H1 (cell line): ENCODE results near the gene COQ2. TPM values are rescaled to one million over a fixed set of nuclear protein-coding genes. Genes with fewer than 3 reads are reported as not detected.

Experiments used
- CTCF ChIA-PET: fragments of 300-600 bp; sonication (Branson Sonifier 250); formaldehyde crosslinking; loops from one replicate; lab custom pipeline; 2021; ENCODE audit not compliant: partially characterized antibody; lab: Charles Lee
- POLR2A ChIA-PET: fragments of 300-600 bp; sonication (Branson Sonifier 250); formaldehyde crosslinking; loops from one replicate; lab custom pipeline; 2021; ENCODE audit warnings: inconsistent platforms; ENCODE audit not compliant: partially characterized antibody; lab: Charles Lee
- DNase-seq, 2 experiments: peaks; one replicate each; pipeline versions ENCODE4 v3.0.0 to v3.0.0-alpha.2; 2010 to 2022; ENCODE audit warnings: low spot score in 2 of 2, low read depth in 1 of 2, mixed read lengths in 1 of 2
- FAIRE-seq: peaks from 2 replicates; lab custom pipeline; 2011; peaks lifted over from hg19 to GRCh38; lab: Jason Lieb, UNC
- H2AFZ ChIP-seq: 2 replicates; pipeline ENCODE4 v1.8.1; 2012; ENCODE audit warnings: low read length, inconsistent platforms
- H2AK5ac ChIP-seq: 2 replicates; pipeline ENCODE4 v1.6.1; 2013; ENCODE audit warnings: low read depth, low read length
- H2BK120ac ChIP-seq: replicated peaks from 2 replicates; pipeline ENCODE3; 2013; ENCODE audit warnings: low read depth, low read length, inconsistent platforms
- H2BK12ac ChIP-seq: 2 replicates; pipeline ENCODE4 v1.6.1; 2013; ENCODE audit warnings: low read depth, low read length
- H2BK15ac ChIP-seq: 2 replicates; pipeline ENCODE4 v1.6.1; 2013; ENCODE audit warnings: low read length
- H2BK20ac ChIP-seq: 2 replicates; pipeline ENCODE4 v1.6.1; 2013; ENCODE audit warnings: low read length
- H2BK5ac ChIP-seq: 2 replicates; pipeline ENCODE4 v1.6.1; 2013; ENCODE audit warnings: low read depth, low read length
- H3K14ac ChIP-seq: 2 replicates; pipeline ENCODE4 v1.6.1; 2013; ENCODE audit warnings: inconsistent platforms; ENCODE audit not compliant: insufficient read length
- H3K18ac ChIP-seq: 2 replicates; pipeline ENCODE4 v1.6.1; 2013; ENCODE audit warnings: low read length; ENCODE audit errors: extremely low read depth
- H3K23ac ChIP-seq: 2 replicates; pipeline ENCODE4 v1.6.1; 2013; ENCODE audit warnings: inconsistent platforms; ENCODE audit not compliant: insufficient read length
- H3K23me2 ChIP-seq: 2 replicates; pipeline ENCODE4 v1.6.1; 2013; ENCODE audit warnings: low read depth, low read length
- H3K27ac ChIP-seq: 2 replicates; pipeline ENCODE4 v1.6.1; 2011; ENCODE audit warnings: low read depth, low read length, inconsistent platforms
- H3K27me3 ChIP-seq, 4 experiments: replicated peaks in 1 of 4; 1 replicate in 1 of 4; 2 replicates in 3 of 4; pipeline versions ENCODE4 v1.6.1 to v1.8.1; 2011 to 2013; ENCODE audit warnings: low read length in 3 of 4, mild to moderate bottlenecking in 3 of 4, inconsistent platforms in 2 of 4, mixed read lengths in 2 of 4, moderate library complexity in 1 of 4; ENCODE audit not compliant: control insufficient read depth in 3 of 4, insufficient read depth in 3 of 4; ENCODE audit errors: extremely low read depth in 1 of 4
- H3K36me3 ChIP-seq, 4 experiments: 2 replicates each; pipeline versions ENCODE4 v1.6.1 to v1.8.1; 2011 to 2013; ENCODE audit warnings: mild to moderate bottlenecking in 4 of 4, low read length in 3 of 4, moderate library complexity in 2 of 4, control low read depth in 1 of 4, inconsistent platforms in 1 of 4; ENCODE audit not compliant: insufficient read depth in 4 of 4, control insufficient read depth in 2 of 4
- H3K4ac ChIP-seq: replicated peaks from 2 replicates; pipeline ENCODE3; 2013; ENCODE audit warnings: low read length, low read depth, mixed read lengths, inconsistent platforms; ENCODE audit not compliant: insufficient read length
- H3K4me1 ChIP-seq, 4 experiments: replicated peaks in 1 of 4; 1 replicate in 1 of 4; 2 replicates in 3 of 4; pipeline versions ENCODE4 v1.6.1 to v1.8.1; 2011 to 2013; ENCODE audit warnings: low read length in 3 of 4, inconsistent platforms in 2 of 4, mixed read lengths in 1 of 4; ENCODE audit not compliant: insufficient read depth in 4 of 4, control insufficient read depth in 3 of 4
- H3K4me2 ChIP-seq, 2 experiments: 2 replicates each; pipeline versions ENCODE4 v1.6.1 to v1.8.1; 2011 to 2013; ENCODE audit warnings: low read depth in 2 of 2, low read length in 2 of 2, control low read depth in 1 of 2, inconsistent platforms in 1 of 2, mild to moderate bottlenecking in 1 of 2; ENCODE audit not compliant: insufficient read depth in 1 of 2
- H3K4me3 ChIP-seq, 4 experiments: fragments of 200-600, 300-600 bp in 1 of 4; sonication (generic), shearing (Covaris generic), sonication (Bioruptor Twin) in 1 of 4; 2 replicates each; pipeline versions ENCODE4 v1.5.1 to v1.8.1; 2011 to 2016; ENCODE audit warnings: low read length in 4 of 4, low read depth in 3 of 4, control low read depth in 2 of 4, inconsistent platforms in 2 of 4, mild to moderate bottlenecking in 2 of 4, mixed read lengths in 1 of 4, moderate library complexity in 1 of 4; ENCODE audit not compliant: insufficient read depth in 2 of 4; ENCODE audit errors: extremely low read depth in 1 of 4
- H3K56ac ChIP-seq: replicated peaks from 2 replicates; pipeline ENCODE3; 2013; ENCODE audit warnings: low read depth, mild to moderate bottlenecking, mixed read lengths, low read length, inconsistent platforms; ENCODE audit not compliant: insufficient read length
- H3K79me1 ChIP-seq: 2 replicates; pipeline ENCODE4 v1.6.1; 2013; ENCODE audit warnings: low read depth, low read length, control low read depth
- H3K79me2 ChIP-seq, 2 experiments: 2 replicates each; pipeline versions ENCODE4 v1.6.1 to v1.8.1; 2012 to 2013; ENCODE audit warnings: low read length in 2 of 2, mild to moderate bottlenecking in 2 of 2, inconsistent platforms in 1 of 2; ENCODE audit not compliant: insufficient read depth in 2 of 2, control insufficient read depth in 1 of 2
- H3K9ac ChIP-seq, 4 experiments: replicated peaks in 1 of 4; 1 replicate in 1 of 4; 2 replicates in 3 of 4; pipeline versions ENCODE4 v1.6.1 to v1.8.1; 2011 to 2013; ENCODE audit warnings: low read depth in 3 of 4, low read length in 3 of 4, control low read depth in 2 of 4, mild to moderate bottlenecking in 2 of 4, moderate library complexity in 2 of 4, inconsistent platforms in 1 of 4; ENCODE audit errors: extremely low read depth in 1 of 4
- H3K9me3 ChIP-seq, 2 experiments: 2 replicates each; pipeline versions ENCODE4 v1.6.1 to v1.8.1; 2012 to 2013; ENCODE audit warnings: mild to moderate bottlenecking in 2 of 2, moderate library complexity in 2 of 2, control low read depth in 1 of 2, inconsistent platforms in 1 of 2, low read depth in 1 of 2, low read length in 1 of 2, mixed read lengths in 1 of 2; ENCODE audit not compliant: insufficient read depth in 2 of 2
- H4K20me1 ChIP-seq, 2 experiments: replicated peaks in 1 of 2; 2 replicates each; pipeline versions ENCODE3 to v1.8.1; 2011 to 2013; ENCODE audit warnings: inconsistent platforms in 2 of 2, low read length in 2 of 2, mild to moderate bottlenecking in 1 of 2; ENCODE audit not compliant: insufficient read depth in 2 of 2, control insufficient read depth in 1 of 2
- H4K5ac ChIP-seq: 2 replicates; pipeline ENCODE4 v1.6.1; 2013; ENCODE audit warnings: low read length, low read depth, mixed read lengths, inconsistent platforms; ENCODE audit not compliant: insufficient read length
- H4K8ac ChIP-seq: 2 replicates; pipeline ENCODE4 v1.8.0; 2013; ENCODE audit warnings: mild to moderate bottlenecking, moderate library complexity, low read length, inconsistent platforms; ENCODE audit not compliant: insufficient read depth; ENCODE audit errors: extremely low read depth
- H4K91ac ChIP-seq: replicated peaks from 2 replicates; pipeline ENCODE3; 2013; ENCODE audit warnings: low read length, mixed read lengths, inconsistent platforms; ENCODE audit not compliant: insufficient read length
- BRCA1 ChIP-seq: IDR thresholded peaks from 2 replicates; pipeline ENCODE4 v1.6.1; 2012; ENCODE audit warnings: low read depth, low read length, improper control_type of control experiment
- E2F6 ChIP-seq: IDR thresholded peaks from 2 replicates; pipeline ENCODE4 v1.6.1; 2012; ENCODE audit warnings: inconsistent platforms
- FOSL1 ChIP-seq: IDR thresholded peaks from 2 replicates; pipeline ENCODE4 v1.6.1; 2011; ENCODE audit warnings: mild to moderate bottlenecking, low read depth, low read length, moderate library complexity; ENCODE audit not compliant: insufficient read depth
- HDAC6 ChIP-seq: IDR thresholded peaks from one replicate; pipeline ENCODE4 v1.7.1; 2012; ENCODE audit warnings: low read depth, mild to moderate bottlenecking, inconsistent platforms, low read length, moderate library complexity
- KDM1A ChIP-seq: fragments of 200-600, 300-600 bp; sonication (generic); IDR thresholded peaks from 2 replicates; pipeline ENCODE4 v1.7.1; 2016; ENCODE audit warnings: mild to moderate bottlenecking, low read length, borderline replicate concordance
- NANOG ChIP-seq: IDR thresholded peaks from 2 replicates; pipeline ENCODE4 v1.6.1; 2011; ENCODE audit warnings: low read length, low read depth, mild to moderate bottlenecking, inconsistent platforms; ENCODE audit not compliant: insufficient read depth, poor library complexity, severe bottlenecking
- POLR2AphosphoS5 ChIP-seq: IDR thresholded peaks from 2 replicates; pipeline ENCODE4 v1.6.1; 2011; ENCODE audit warnings: low read depth, low read length
- RBBP5 ChIP-seq: IDR thresholded peaks from 2 replicates; pipeline ENCODE4 v1.7.1; 2012; ENCODE audit warnings: low read depth, mild to moderate bottlenecking, inconsistent platforms, low read length, moderate library complexity, borderline replicate concordance
- RFX5 ChIP-seq: IDR thresholded peaks from 2 replicates; pipeline ENCODE4 v1.6.1; 2011; ENCODE audit warnings: low read depth, low read length, improper control_type of control experiment, borderline replicate concordance
- SAP30 ChIP-seq: fragments of 300-600 bp; sonication (generic); IDR thresholded peaks from 2 replicates; pipeline ENCODE4 v1.7.1; 2012; ENCODE audit warnings: low read length, moderate library complexity, mild to moderate bottlenecking, inconsistent platforms; ENCODE audit not compliant: insufficient read depth, insufficient replicate concordance
- SIN3A ChIP-seq, 2 experiments: IDR thresholded peaks in 1 of 2; conservative IDR thresholded peaks in 1 of 2; 2 replicates each; pipeline ENCODE4 v1.6.1; 2011 to 2012; ENCODE audit warnings: low read length in 2 of 2, improper control_type of control experiment in 1 of 2, low read depth in 1 of 2, mild to moderate bottlenecking in 1 of 2
- ZNF274 ChIP-seq: IDR thresholded peaks from 2 replicates; pipeline ENCODE4 v1.7.0; 2012; ENCODE audit warnings: low read length, borderline replicate concordance; ENCODE audit errors: extremely low read depth
- WGBS, 2 experiments: shearing (Covaris generic) in 1 of 2; methylation state at CpG; one replicate each; pipeline versions ENCODE4 v1.1.6 to v1.1.7; 2013 to 2015; ENCODE audit warnings: low lambda C conversion rate in 2 of 2, mixed read lengths in 2 of 2, inconsistent platforms in 1 of 2, low coverage in 1 of 2, missing lambda C conversion rate in 1 of 2; ENCODE audit not compliant: insufficient replicate concordance in 2 of 2, insufficient coverage in 1 of 2, insufficient read length in 1 of 2; ENCODE audit errors: extremely low coverage in 1 of 2, missing lambda C conversion rate in 1 of 2; 5-methylcytosine and 5-hydroxymethylcytosine counted together
- polyA plus RNA-seq, 7 experiments: library from polyadenylated mRNA; depleted of rRNA in 3 of 7; stranded (reverse) in 5 of 7; unstranded in 2 of 7; fragments of >200 nt in 5 of 7; fragments of 200-250 nt in 2 of 7; gene quantifications; 1 replicate in 5 of 7; 2 replicates in 1 of 7; 4 replicates in 1 of 7; pipeline versions ENCODE4 v1.2.1 to v1.2.3, GENCODE V29; 2011 to 2013; ENCODE audit warnings: missing spikeins in 2 of 7, mixed read lengths in 2 of 7
- total RNA-seq: library from RNA; stranded (reverse); fragmentation: NEBNext Ultra II Directional; extraction: Animal tissue kit (Norgen Biotek cat#: 25700); gene quantifications from 2 replicates; pipeline ENCODE4 v1.2.1, GENCODE V29; 2021
- TF ChIP-seq, protein P1 (sequence below): IDR thresholded peaks from 2 replicates; pipeline ENCODE4 v1.6.1; 2012; ENCODE audit warnings: inconsistent platforms

COQ2 gene
- total and polyA plus RNA-seq, 2 of the 8 experiments (the other 6 are each of a cell fraction or from before 2014, with no cell fraction given), result 21.5 to 22.9 TPM

- H3K4ac ChIP-seq, result no peak overlapping the region
- no peak overlapping the region for H3K14ac ChIP-seq
- no peak overlapping the region for H2BK15ac ChIP-seq
- FAIRE-seq, result no peak
- H3K27me3 ChIP-seq, result no peaks in the 10 kb centered on the region
- no peak overlapping the region for H2BK12ac ChIP-seq
- ChIA-PET CTCF (interaction anchor here (1.2 kb wide), 1 partner anchor 20 kb away, joined by 4 read pairs; no protein-coding TSS in a partner anchor), POLR2A (no interaction called here)
- no peak overlapping the region for H2AFZ ChIP-seq
- no peak overlapping the region for H4K91ac ChIP-seq
- no peaks in the 10 kb centered on the region for H3K4me1 ChIP-seq
- WGBS, 2 experiments, result 86% methylated on average over 4 of the region's 4 CpGs; no CpG with 5 or more reads in 1 of the 2 experiments
- H4K20me1 ChIP-seq, result no peaks in the 10 kb centered on the region
- H3K79me1 ChIP-seq, result no peaks in the 10 kb centered on the region
- no peak overlapping the region for H3K4me2 ChIP-seq
- H3K9me3 ChIP-seq, result no peaks in the 10 kb centered on the region
- no peak overlapping the region for H4K8ac ChIP-seq
- H3K23me2 ChIP-seq, result no peaks in the 10 kb centered on the region; the same call in 1 of the 2 replicates
- H3K4me3 ChIP-seq, result no peak overlapping the region
- H3K56ac ChIP-seq, result no peak overlapping the region
- H3K9ac ChIP-seq, result no peak overlapping the region
- H4K5ac ChIP-seq, result no peak overlapping the region
- no peak overlapping the region for H2BK20ac ChIP-seq
- H3K79me2 ChIP-seq, result no peaks in the 10 kb centered on the region
- no peaks in the 10 kb centered on the region for H3K36me3 ChIP-seq
- H3K27ac ChIP-seq, result no peak overlapping the region
- H2BK5ac ChIP-seq, result no peak overlapping the region
- no peak overlapping the region for H2AK5ac ChIP-seq
- H3K23ac ChIP-seq, result no peak overlapping the region
- no peak overlapping the region for H2BK120ac ChIP-seq
- H3K18ac ChIP-seq, result no peak overlapping the region
- DNase-seq, result no peak
- no peak for TF ChIP-seq SIN3A (conservative IDR thresholded peaks at IDR 0.05 in 1 of 2, IDR thresholded peaks at IDR 0.05 in 1 of 2; ENCODE audit: low read depth in 1 of 2, low read length in 2 of 2)
- no peak for TF ChIP-seq E2F6
- no peak for TF ChIP-seq FOSL1
- TF ChIP-seq, protein P1, sequence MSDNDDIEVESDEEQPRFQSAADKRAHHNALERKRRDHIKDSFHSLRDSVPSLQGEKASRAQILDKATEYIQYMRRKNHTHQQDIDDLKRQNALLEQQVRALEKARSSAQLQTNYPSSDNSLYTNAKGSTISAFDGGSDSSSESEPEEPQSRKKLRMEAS, result no peak
- TF ChIP-seq KDM1A, result no peak
- TF ChIP-seq HDAC6, result no peak
- TF ChIP-seq RFX5, result no peak
- TF ChIP-seq NANOG, result no peak
- TF ChIP-seq RBBP5, result no peak
- TF ChIP-seq POLR2AphosphoS5, result no peak
- TF ChIP-seq BRCA1, result no peak
- no peak for TF ChIP-seq ZNF274
- TF ChIP-seq SAP30, result no peak
Measured at GRCh38 chr4:83317671-83318070, 33.1 kb upstream of the COQ2 start.
